K562 (cell line): Measurements from ENCODE around the gene LGALS8. TPM values are rescaled to one million over a fixed set of nuclear protein-coding genes. Genes with fewer than 3 reads are reported as not detected.

ENCODE experiments used
- ARID1B ChIP-seq: fragments of 450-650 bp; IDR thresholded peaks from 2 replicates; pipeline ENCODE4 v1.6.1; 2016; ENCODE audit warnings: antibody characterized with exemption, mild to moderate bottlenecking, inconsistent platforms
- ARID2 ChIP-seq: fragments of 450-650 bp; IDR thresholded peaks from 2 replicates; pipeline ENCODE4 v1.6.1; 2017; ENCODE audit warnings: antibody characterized with exemption, mild to moderate bottlenecking
- CBFA2T3 ChIP-seq: fragments of 450-650 bp; IDR thresholded peaks from 2 replicates; pipeline ENCODE4 v1.6.1; 2017
- CHD7 ChIP-seq: fragments of 200-600 bp; sonication (generic); IDR thresholded peaks from one replicate; pipeline ENCODE4 v1.6.1; 2012; ENCODE audit warnings: mild to moderate bottlenecking, low read depth, low read length, inconsistent platforms
- CTBP1 ChIP-seq: fragments of 450-650 bp; IDR thresholded peaks from 2 replicates; pipeline ENCODE4 v1.6.1; 2016; ENCODE audit warnings: borderline replicate concordance
- EP300 ChIP-seq: IDR thresholded peaks from 2 replicates; pipeline ENCODE4 v1.6.1; 2012; ENCODE audit warnings: low read length, improper control_type of control experiment
- EP400 ChIP-seq: fragments of 450-650 bp; IDR thresholded peaks from 2 replicates; pipeline ENCODE4 v1.6.1; 2017; ENCODE audit warnings: antibody characterized with exemption, mild to moderate bottlenecking, moderate library complexity
- FOXA1 ChIP-seq: fragments of 450-650 bp; IDR thresholded peaks from 2 replicates; pipeline ENCODE4 v1.6.1; 2016; ENCODE audit warnings: mild to moderate bottlenecking, borderline replicate concordance
- HDGF ChIP-seq: fragments of 450-650 bp; IDR thresholded peaks from 2 replicates; pipeline ENCODE4 v1.6.1; 2016
- KAT2B ChIP-seq: IDR thresholded peaks from one replicate; pipeline ENCODE4 v1.6.1; 2012; ENCODE audit warnings: low read depth, mild to moderate bottlenecking, control low read depth, inconsistent platforms, low read length, moderate library complexity
- MTA2 ChIP-seq: fragments of 450-650 bp; IDR thresholded peaks from 2 replicates; pipeline ENCODE4 v1.6.1; 2016; ENCODE audit warnings: low read depth
- MTF1 ChIP-seq: fragments of 250-450 bp; sonication (Bioruptor Pico); IDR thresholded peaks from 2 replicates; pipeline ENCODE4 v1.9.0; 2021; ENCODE audit warnings: moderate library complexity, mild to moderate bottlenecking, inconsistent platforms, borderline replicate concordance
- NCOR1 ChIP-seq: fragments of 450-650 bp; IDR thresholded peaks from 2 replicates; pipeline ENCODE4 v1.6.1; 2016; ENCODE audit warnings: mild to moderate bottlenecking, moderate library complexity
- PHB2 ChIP-seq: fragments of 450-650 bp; IDR thresholded peaks from 2 replicates; pipeline ENCODE4 v1.6.1; 2017; ENCODE audit warnings: low read depth
- SAP30 ChIP-seq: fragments of 200-600 bp; sonication (generic); IDR thresholded peaks from 2 replicates; pipeline ENCODE4 v1.6.1; 2012; ENCODE audit warnings: borderline replicate concordance, low read depth, mild to moderate bottlenecking, moderate library complexity, low read length, control low read depth, inconsistent platforms; ENCODE audit not compliant: insufficient read depth, poor library complexity, severe bottlenecking
- SMARCE1 ChIP-seq: fragments of 450-650 bp; IDR thresholded peaks from 2 replicates; pipeline ENCODE4 v1.7.1; 2016; ENCODE audit warnings: mild to moderate bottlenecking
- STAT5A ChIP-seq: IDR thresholded peaks from 2 replicates; pipeline ENCODE4 v1.6.1; 2012; ENCODE audit warnings: low read length, inconsistent platforms, borderline replicate concordance
- TAF1 ChIP-seq: IDR thresholded peaks from 2 replicates; pipeline ENCODE4 v1.6.1; 2011; ENCODE audit warnings: mild to moderate bottlenecking, low read length, moderate library complexity; ENCODE audit not compliant: insufficient read depth, control insufficient read depth, severe bottlenecking; ENCODE audit errors: extremely low read depth
- ZFPM2 ChIP-seq: fragments of 250-450 bp; sonication (Bioruptor Pico); IDR thresholded peaks from 2 replicates; pipeline ENCODE4 v1.5.1; 2022; ENCODE audit warnings: mild to moderate bottlenecking
- ZNF830 ChIP-seq: fragments of 250-450 bp; sonication (Bioruptor Pico); IDR thresholded peaks from 2 replicates; pipeline ENCODE4 v1.5.0; 2021; ENCODE audit warnings: mild to moderate bottlenecking
- polyA plus RNA-seq, 8 experiments: library from polyadenylated mRNA; depleted of rRNA in 4 of 8; stranded (reverse) in 5 of 8; unstranded in 3 of 8; fragments of >200 nt; fragmentation: Nextera tagmentation in 2 of 8; fragmentation: Illumina TruSeq in 1 of 8; extraction: Ambion mirVana in 2 of 8; extraction: Trizol in 1 of 8; gene quantifications; 2 replicates each; pipeline versions ENCODE4 v1.2.1 to v1.2.3, GENCODE V29; 2011 to 2014; ENCODE audit warnings: inconsistent platforms in 1 of 8, missing spikeins in 1 of 8
- total RNA-seq, 7 experiments: library from RNA; depleted of rRNA in 6 of 7; stranded (reverse); fragments of >200 nt in 6 of 7; fragmentation: Illumina TruSeq in 2 of 7; extraction: Trizol in 2 of 7; gene quantifications; 2 replicates each; pipeline versions ENCODE4 v1.2.1 to v1.2.3, GENCODE V29; 2011 to 2021; ENCODE audit warnings: low replicate concordance in 1 of 7

Gene LGALS8
- total and polyA plus RNA-seq, 9 of the 15 experiments (the other 6 are each of a cell fraction or from before 2014, with no cell fraction given) = 57.4 to 87.7 (median 70.3) TPM

- no peak for TF ChIP-seq CHD7
- TF ChIP-seq MTF1 (CRISPR knock-in tag) = no peak
- TF ChIP-seq ZFPM2 (CRISPR knock-in tag) = no peak
- no peak for TF ChIP-seq ZNF830 (CRISPR knock-in tag)
- no peak for TF ChIP-seq PHB2
- TF ChIP-seq CTBP1 = peak; percentile 90
- no peak for TF ChIP-seq KAT2B
- no peak for TF ChIP-seq SAP30
- TF ChIP-seq SMARCE1 = 0 out of 2 replicates have a peak, but pooled peaks have one; percentile 32
- 0 out of 2 replicates have a peak, but pooled peaks have one; percentile 38 for TF ChIP-seq STAT5A
- no peak for TF ChIP-seq EP400
- TF ChIP-seq ARID2 = no peak
- no peak for TF ChIP-seq HDGF
- TF ChIP-seq TAF1 = no peak
- peak; percentile 75 for TF ChIP-seq CBFA2T3
- TF ChIP-seq ARID1B = peak; percentile 73
- 0 out of 2 replicates have a peak, but pooled peaks have one; percentile 33 for TF ChIP-seq NCOR1
- peak; percentile 40; the same call in 1 of the 2 replicates for TF ChIP-seq EP300
- peak; percentile 58 for TF ChIP-seq FOXA1
- TF ChIP-seq MTA2 = 0 out of 2 replicates have a peak, but pooled peaks have one; percentile 6
Observed at GRCh38 chr1:236509647-236510401, 14.0 kb upstream of the LGALS8 start (continued).
